Stimulated activated CD8-positive, alpha-beta memory T cell treated with anti-CD3 and anti-CD28 coated beads, Interleukin-7, amount 100 ng/mL, for 4 hours (primary cell): ENCODE data around the gene DNAH5.
"Not testable (repeated sequence)": the region's sequence is repeated elsewhere in the genome, so short reads cannot be mapped to it uniquely, and the experiment has no call there.

Experiments used
- DNase-seq, 2 donors: peaks; one replicate each; pipeline ENCODE4 v3.0.0-alpha.2; 2020; ENCODE audit warnings: low read depth in 2 of 2

Gene DNAH5

GRCh38 chr5:13944560-13945199 lies at the start of gene DNAH5:
TSS of gene DNAH5 (minus strand) at chr5:13944688. CDS start at chr5:13944438, 250 bp downstream.
- no peak for DNase-seq

- no peak for DNase-seq
These were observed 49.4 kb upstream of the DNAH5 start for GRCh38 chr5:13993926-13994325.

GRCh38 chr5:13992795-13993194 lies 48.3 kb upstream of the DNAH5 start:
- no peak for DNase-seq

GRCh38 chr5:13991365-13991764 lies 46.9 kb upstream of the DNAH5 start:
- no peak for DNase-seq

GRCh38 chr5:13990896-13991295 lies 46.4 kb upstream of the DNAH5 start:
- no peak for DNase-seq

- no peak for DNase-seq
These were observed 45.3 kb upstream of the DNAH5 start for GRCh38 chr5:13989832-13990231.

GRCh38 chr5:13987843-13988464 lies 43.5 kb upstream of the DNAH5 start:
- DNase-seq: no peak

GRCh38 chr5:13985731-13986418 lies 41.4 kb upstream of the DNAH5 start:
- no peak for DNase-seq

- DNase-seq: not testable (repeated sequence)
These were observed 40.4 kb upstream of the DNAH5 start for GRCh38 chr5:13984888-13985287.

- no peak for DNase-seq
These were observed 32.7 kb upstream of the DNAH5 start for GRCh38 chr5:13976867-13977830.

GRCh38 chr5:13976223-13976622 lies 31.7 kb upstream of the DNAH5 start:
- no peak for DNase-seq

GRCh38 chr5:13975246-13975645 lies 30.8 kb upstream of the DNAH5 start:
- no peak for DNase-seq

- DNase-seq: no peak
These were observed 29.2 kb upstream of the DNAH5 start for GRCh38 chr5:13973724-13974123.

GRCh38 chr5:13972029-13972428 lies 27.5 kb upstream of the DNAH5 start:
- no peak for DNase-seq

GRCh38 chr5:13957032-13957645 lies 12.7 kb upstream of the DNAH5 start:
- no peak for DNase-seq

GRCh38 chr5:13956471-13956870 lies 12.0 kb upstream of the DNAH5 start:
- DNase-seq: no peak

- DNase-seq: no peak
These were observed 11.4 kb upstream of the DNAH5 start for GRCh38 chr5:13955896-13956295.

GRCh38 chr5:13946111-13946510 lies 1.6 kb upstream of the DNAH5 start:
- no peak for DNase-seq

GRCh38 chr5:13945271-13945670 lies 783 bp upstream of the DNAH5 start:
- DNase-seq: no peak

GRCh38 chr5:13943676-13944075 lies 812 bp downstream of the DNAH5 start:
- DNase-seq: no peak

GRCh38 chr5:13941468-13941867 lies 3.0 kb downstream of the DNAH5 start:
- DNase-seq: no peak

- DNase-seq: no peak
These were observed 4.8 kb downstream of the DNAH5 start for GRCh38 chr5:13939638-13940037.
